Body of pancreas (tissue), 4 donors: ENCODE measurements around the gene PTPRZ1. TPM values are rescaled to one million over a fixed set of nuclear protein-coding genes. Genes with fewer than 3 reads are reported as not detected.

Source experiments
- ATAC-seq: fragments of 150-250 bp; one replicate; pipeline ENCODE4 v1.9.1; 2016
- DNase-seq, 4 donors: peaks; one replicate each; pipeline ENCODE4 v3.0.0-alpha.2; 2019
- H3K27ac ChIP-seq, 4 donors: fragments of 200-600 bp; sonication (generic); 1 replicate in 3 of 4; 2 replicates in 1 of 4; pipeline versions ENCODE4 v1.5.1 to v1.6.1; 2016 to 2019; ENCODE audit warnings: mild to moderate bottlenecking in 1 of 4, mixed read lengths in 1 of 4, moderate library complexity in 1 of 4
- H3K27me3 ChIP-seq, 2 donors: fragments of 200-600 bp; sonication (generic); one replicate each; pipeline ENCODE4 v1.6.0; 2016; ENCODE audit warnings: mild to moderate bottlenecking in 1 of 2
- H3K36me3 ChIP-seq, 2 donors: fragments of 200-600 bp; sonication (generic); replicated peaks in 1 of 2; 2 replicates each; pipeline ENCODE4 v1.5.1; 2016; ENCODE audit warnings: low read depth in 2 of 2; ENCODE audit not compliant: insufficient read depth in 1 of 2
- H3K4me1 ChIP-seq: fragments of 200-600 bp; sonication (generic); one replicate; pipeline ENCODE4 v1.6.0; 2016
- H3K4me3 ChIP-seq, 2 donors: fragments of 200-600 bp; sonication (generic); 1 replicate in 1 of 2; 2 replicates in 1 of 2; pipeline ENCODE4 v1.5.1; 2016 to 2019
- H3K9me3 ChIP-seq, 3 donors: fragments of 200-600 bp; sonication (generic); 1 replicate in 2 of 3; 2 replicates in 1 of 3; pipeline ENCODE4 v1.5.1; 2016
- POLR2A ChIP-seq, 3 donors: fragments of 450-650 bp; IDR thresholded peaks; one replicate each; pipeline ENCODE4 v1.6.1; 2016; ENCODE audit warnings: antibody characterized with exemption in 3 of 3, mild to moderate bottlenecking in 2 of 3
- WGBS, 2 donors: methylation state at CpG; one replicate each; pipeline ENCODE4 v1.1.5; 2017; 5-methylcytosine and 5-hydroxymethylcytosine counted together
- intact Hi-C: fragments of 100-400 bp; cut with DNase I; formaldehyde crosslinking; loops from one replicate; pipeline ENCODE4 v1.15.1; 2023
- total RNA-seq, 2 donors: library from RNA; depleted of rRNA; stranded (reverse); fragments of >200 nt; gene quantifications; one replicate each; pipeline ENCODE4 v1.1.0, GENCODE V29; 2016
- TF ChIP-seq, protein P1 (sequence below), 7 experiments: fragments of 450-650 bp in 4 of 7; fragments of 200-600 bp in 3 of 7; sonication (generic) in 3 of 7; IDR thresholded peaks; one replicate each; pipeline ENCODE4 v1.5.1; 2016 to 2019; ENCODE audit warnings: antibody characterized with exemption in 7 of 7

Gene PTPRZ1
- total RNA-seq, 2 donors from 2014 or later = 1.6 to 18.5 TPM

DNA sequence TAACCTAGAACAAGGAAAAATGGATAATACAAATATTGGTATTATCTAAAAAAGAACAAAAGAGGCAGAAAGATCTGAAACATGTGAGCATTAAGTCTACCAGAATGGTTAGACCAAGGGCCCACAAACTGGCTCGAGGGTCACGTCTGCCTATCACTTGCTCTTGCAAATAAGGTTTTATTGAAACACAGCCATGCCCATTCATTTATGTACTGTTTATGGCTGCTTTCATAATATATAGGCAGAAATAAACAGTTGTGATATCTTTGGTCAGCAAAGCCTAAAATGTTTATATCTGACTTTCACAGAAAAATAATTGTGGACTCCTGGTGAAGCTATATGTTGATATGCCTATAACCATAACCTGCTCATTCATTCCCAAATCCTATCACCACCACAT lies 199.3 kb downstream of the PTPRZ1 start:
- WGBS, 2 donors = 88 to 95% methylated on average over 2 of the region's 2 CpGs
- intact Hi-C loops = no loop called here

DNA sequence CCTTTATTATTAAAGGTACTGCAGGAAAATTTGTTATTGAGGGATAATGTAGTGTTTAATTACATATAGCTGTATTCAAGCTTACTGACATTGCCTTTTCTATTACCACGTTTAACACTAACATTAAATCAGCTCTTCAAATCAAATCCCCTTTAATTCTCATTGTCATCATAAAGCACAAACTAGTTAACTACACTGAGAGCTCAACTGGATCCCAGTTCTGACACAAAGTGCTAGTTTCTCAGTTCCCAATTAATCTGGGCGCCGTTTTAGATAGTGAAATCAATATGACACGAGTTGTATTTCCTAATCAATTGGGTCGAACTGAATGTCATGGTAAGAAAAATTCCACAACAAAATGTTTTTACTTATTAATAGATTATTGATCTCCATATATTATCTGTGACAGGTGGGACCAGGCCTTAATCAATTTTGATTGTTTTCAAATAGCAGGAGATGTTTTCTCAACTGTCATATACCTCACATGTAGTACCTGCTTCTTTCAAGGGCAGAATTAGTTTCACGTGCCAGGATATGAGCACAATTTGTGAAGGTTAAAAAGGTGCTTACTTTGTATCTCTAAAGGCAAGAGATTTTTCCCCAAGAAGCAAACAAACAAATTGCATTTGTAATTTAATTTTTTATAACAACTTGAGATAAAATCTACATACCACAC lies 200.1 kb downstream of the PTPRZ1 start:
- ATAC-seq (no peak), DNase-seq (no peak)
- intact Hi-C loops = no loop called here
- H3K27me3 ChIP-seq = no peaks in the 10 kb centered on the region
- H3K9me3 ChIP-seq = no peaks in the 10 kb centered on the region
- no peak overlapping the region for H3K4me3 ChIP-seq
- peaks cover 0 to 12% of the 10 kb centered on the region in 2 donors for H3K36me3 ChIP-seq
- WGBS, 2 donors = 45 to 52% methylated on average over 6 of the region's 6 CpGs
- TF ChIP-seq, protein P1, sequence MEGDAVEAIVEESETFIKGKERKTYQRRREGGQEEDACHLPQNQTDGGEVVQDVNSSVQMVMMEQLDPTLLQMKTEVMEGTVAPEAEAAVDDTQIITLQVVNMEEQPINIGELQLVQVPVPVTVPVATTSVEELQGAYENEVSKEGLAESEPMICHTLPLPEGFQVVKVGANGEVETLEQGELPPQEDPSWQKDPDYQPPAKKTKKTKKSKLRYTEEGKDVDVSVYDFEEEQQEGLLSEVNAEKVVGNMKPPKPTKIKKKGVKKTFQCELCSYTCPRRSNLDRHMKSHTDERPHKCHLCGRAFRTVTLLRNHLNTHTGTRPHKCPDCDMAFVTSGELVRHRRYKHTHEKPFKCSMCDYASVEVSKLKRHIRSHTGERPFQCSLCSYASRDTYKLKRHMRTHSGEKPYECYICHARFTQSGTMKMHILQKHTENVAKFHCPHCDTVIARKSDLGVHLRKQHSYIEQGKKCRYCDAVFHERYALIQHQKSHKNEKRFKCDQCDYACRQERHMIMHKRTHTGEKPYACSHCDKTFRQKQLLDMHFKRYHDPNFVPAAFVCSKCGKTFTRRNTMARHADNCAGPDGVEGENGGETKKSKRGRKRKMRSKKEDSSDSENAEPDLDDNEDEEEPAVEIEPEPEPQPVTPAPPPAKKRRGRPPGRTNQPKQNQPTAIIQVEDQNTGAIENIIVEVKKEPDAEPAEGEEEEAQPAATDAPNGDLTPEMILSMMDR (IDR thresholded peaks at IDR 0.05) = no peak
- TF ChIP-seq POLR2A (IDR thresholded peaks at IDR 0.05) = no peak
- H3K27ac ChIP-seq = no peak overlapping the region
- H3K4me1 ChIP-seq = no peaks in the 10 kb centered on the region

More for the DNA sequence above, 199.3 kb downstream of the PTPRZ1 start:
- TF ChIP-seq, protein P1 (IDR thresholded peaks at IDR 0.05) = no peak
- TF ChIP-seq POLR2A (IDR thresholded peaks at IDR 0.05) = no peak
- Histone ChIP-seq H3K27ac (no peak overlapping the region), H3K36me3 (peaks cover 0 to 6% of the 10 kb centered on the region in 2 donors), H3K4me3 (no peak overlapping the region), H3K27me3 (no peaks in the 10 kb centered on the region), H3K9me3 (no peaks in the 10 kb centered on the region), H3K4me1 (no peaks in the 10 kb centered on the region)
- ATAC-seq (no peak), DNase-seq (no peak)

DNA sequence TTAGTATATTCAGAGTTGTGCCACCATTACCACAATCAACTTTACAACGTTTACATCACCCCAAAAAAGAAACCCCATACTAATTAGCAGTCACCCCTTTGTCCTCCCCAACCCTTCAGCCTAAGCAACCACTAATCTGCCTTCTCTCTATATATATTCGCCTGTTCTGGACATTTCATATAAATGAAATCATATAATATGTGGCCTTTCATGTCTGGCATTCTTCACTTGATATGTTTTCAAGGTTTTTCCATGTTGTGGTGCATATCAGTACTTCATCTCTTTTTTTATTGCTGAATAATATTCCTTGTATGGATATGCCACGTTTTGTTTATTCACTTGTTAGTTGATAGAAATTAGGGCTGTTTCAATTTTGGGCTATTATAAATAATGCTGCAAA lies 200.7 kb downstream of the PTPRZ1 start:
- Histone ChIP-seq H3K36me3 (peaks cover 0 to 13% of the 10 kb centered on the region in 2 donors), H3K4me1 (no peaks in the 10 kb centered on the region), H3K27me3 (no peaks in the 10 kb centered on the region), H3K27ac (no peak overlapping the region), H3K4me3 (no peak overlapping the region), H3K9me3 (no peaks in the 10 kb centered on the region)
- ATAC-seq (no peak), DNase-seq (no peak)
- TF ChIP-seq POLR2A (IDR thresholded peaks at IDR 0.05) = no peak
- TF ChIP-seq, protein P1 (IDR thresholded peaks at IDR 0.05) = no peak
- intact Hi-C loops = no loop called here
- 67 to 70% methylated on average over 3 of the region's 3 CpGs for WGBS, 2 donors

DNA sequence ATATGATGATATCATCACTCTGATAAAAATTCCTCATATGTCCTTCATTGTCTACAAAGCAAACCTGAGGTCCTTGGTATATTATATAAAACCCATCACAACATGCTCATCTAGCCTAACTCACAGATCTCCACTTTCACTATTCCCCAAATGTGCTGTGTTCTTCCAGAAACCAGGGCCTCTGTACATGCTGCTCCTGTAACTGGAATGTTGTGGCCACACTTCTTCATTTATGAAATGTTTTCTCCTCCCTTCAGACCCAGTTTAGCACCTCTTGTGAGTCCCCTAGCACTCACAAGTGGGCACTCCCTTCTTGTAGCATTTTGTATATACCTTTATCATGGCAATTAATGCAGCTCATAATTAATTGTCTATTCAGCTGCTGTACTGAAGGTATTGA lies 209.2 kb downstream of the PTPRZ1 start:
- Histone ChIP-seq H3K4me3 (no peak overlapping the region), H3K27me3 (no peaks in the 10 kb centered on the region), H3K4me1 (no peaks in the 10 kb centered on the region), H3K9me3 (no peaks in the 10 kb centered on the region), H3K36me3 (peaks cover 0 to 9% of the 10 kb centered on the region in 2 donors), H3K27ac (no peak overlapping the region)
- DNase-seq = no peak
- no peak for ATAC-seq
- TF ChIP-seq, protein P1 (IDR thresholded peaks at IDR 0.05) = no peak
- TF ChIP-seq POLR2A (IDR thresholded peaks at IDR 0.05) = no peak
- intact Hi-C loops = no loop called here

DNA sequence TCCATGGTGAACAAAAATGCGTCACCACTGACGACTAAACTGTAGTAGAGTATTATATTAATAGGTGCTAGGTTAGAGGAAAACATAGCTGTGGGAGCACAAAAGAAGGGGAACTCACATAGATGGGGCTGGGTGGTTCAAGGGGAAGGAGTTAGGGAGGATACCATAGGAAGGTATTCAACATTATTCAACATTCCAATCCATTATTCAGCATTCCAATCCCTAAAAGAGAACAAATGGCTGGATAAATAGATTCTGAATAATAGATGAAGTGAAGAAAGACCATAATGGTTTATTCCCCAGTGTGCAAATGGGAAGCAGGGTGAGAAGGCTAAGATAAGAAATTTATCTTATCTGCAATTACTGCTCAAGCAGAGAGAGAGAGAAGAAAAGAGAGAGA lies 209.7 kb downstream of the PTPRZ1 start:
- Histone ChIP-seq H3K36me3 (peaks cover 0 to 4% of the 10 kb centered on the region in 2 donors), H3K27me3 (no peaks in the 10 kb centered on the region), H3K4me3 (no peak overlapping the region), H3K9me3 (no peaks in the 10 kb centered on the region), H3K27ac (no peak overlapping the region), H3K4me1 (no peaks in the 10 kb centered on the region)
- TF ChIP-seq POLR2A (IDR thresholded peaks at IDR 0.05) = no peak
- TF ChIP-seq, protein P1 (IDR thresholded peaks at IDR 0.05) = no peak
- no peak for ATAC-seq
- intact Hi-C loops = no loop called here
- 88 to 94% methylated on average over 2 of the region's 2 CpGs for WGBS, 2 donors
- no peak for DNase-seq
